HEK293T (cell line): ENCODE results near the gene MASP1.

ENCODE experiments used
- ARNT ChIP-seq: fragments of 450-650 bp; IDR thresholded peaks from 2 replicates; pipeline ENCODE4 v1.6.1; 2017; ENCODE audit warnings: mild to moderate bottlenecking
- BHLHE40 ChIP-seq: fragments of 450-650 bp; IDR thresholded peaks from 2 replicates; pipeline ENCODE4 v1.6.1; 2016; ENCODE audit warnings: mild to moderate bottlenecking, moderate library complexity, borderline replicate concordance
- CTBP1 ChIP-seq: fragments of 450-650 bp; IDR thresholded peaks from 2 replicates; pipeline ENCODE4 v1.6.1; 2016; ENCODE audit warnings: borderline replicate concordance
- ELF4 ChIP-seq: fragments of 450-650 bp; IDR thresholded peaks from 2 replicates; pipeline ENCODE4 v1.6.1; 2017; ENCODE audit warnings: antibody characterized with exemption
- FOXA1 ChIP-seq: fragments of 450-650 bp; IDR thresholded peaks from 2 replicates; pipeline ENCODE4 v1.6.1; 2016; ENCODE audit warnings: mild to moderate bottlenecking
- FOXM1 ChIP-seq: fragments of 450-650 bp; IDR thresholded peaks from 2 replicates; pipeline ENCODE4 v1.6.1; 2017; ENCODE audit warnings: mild to moderate bottlenecking, borderline replicate concordance
- HDGF ChIP-seq: fragments of 450-650 bp; IDR thresholded peaks from 2 replicates; pipeline ENCODE4 v1.6.1; 2017; ENCODE audit warnings: antibody characterized with exemption, borderline replicate concordance
- L3MBTL2 ChIP-seq: fragments of 450-650 bp; conservative IDR thresholded peaks from 2 replicates; pipeline ENCODE4 v1.6.1; 2016; ENCODE audit warnings: mild to moderate bottlenecking
- LEF1 ChIP-seq: fragments of 450-650 bp; IDR thresholded peaks from 2 replicates; pipeline ENCODE4 v1.6.1; 2017; ENCODE audit warnings: mild to moderate bottlenecking, borderline replicate concordance
- NFRKB ChIP-seq: fragments of 450-650 bp; IDR thresholded peaks from 2 replicates; pipeline ENCODE4 v1.6.1; 2016; ENCODE audit warnings: mild to moderate bottlenecking, moderate library complexity
- SP1 ChIP-seq: fragments of 450-650 bp; IDR thresholded peaks from 2 replicates; pipeline ENCODE4 v1.6.1; 2017
- SUZ12 ChIP-seq: fragments of 450-650 bp; IDR thresholded peaks from 2 replicates; pipeline ENCODE4 v1.6.1; 2016; ENCODE audit warnings: mild to moderate bottlenecking
- ZNF384 ChIP-seq: fragments of 450-650 bp; IDR thresholded peaks from 2 replicates; pipeline ENCODE4 v1.6.1; 2016
- TF ChIP-seq, protein P1 (sequence below): fragments of 450-650 bp; IDR thresholded peaks from 2 replicates; pipeline ENCODE4 v1.6.1; 2016

DNA sequence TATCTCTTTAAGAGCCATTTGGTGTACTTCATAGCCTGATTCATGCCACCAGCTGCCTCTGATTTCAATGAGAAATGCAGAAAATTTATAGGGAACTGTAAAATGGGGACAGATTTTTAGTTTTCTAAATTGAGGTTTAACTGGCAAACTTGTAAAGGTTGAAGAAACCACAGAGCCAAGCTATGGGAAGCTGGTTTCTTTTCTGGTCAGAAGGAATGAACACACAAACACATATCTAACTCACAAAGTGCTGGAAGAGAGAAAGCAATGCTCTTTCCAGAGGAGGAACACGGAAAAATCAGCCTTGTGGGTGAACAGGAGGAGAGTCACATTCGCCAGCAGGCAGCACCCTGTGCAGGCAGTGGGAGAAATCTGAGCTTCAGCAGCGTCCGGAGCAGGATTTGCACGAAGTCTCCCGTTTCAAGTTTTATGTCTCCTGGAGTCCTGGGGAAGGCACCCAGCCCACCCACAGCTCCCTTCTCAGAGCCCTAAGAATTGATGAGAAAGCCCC, 481 bp downstream of the MASP1 start:
- no peak for TF ChIP-seq SP1
- TF ChIP-seq ELF4, result no peak
- no peak for TF ChIP-seq L3MBTL2
- TF ChIP-seq ARNT, result no peak
- no peak for TF ChIP-seq FOXM1
- no peak for TF ChIP-seq ZNF384
- no peak for TF ChIP-seq BHLHE40
- TF ChIP-seq, protein P1, sequence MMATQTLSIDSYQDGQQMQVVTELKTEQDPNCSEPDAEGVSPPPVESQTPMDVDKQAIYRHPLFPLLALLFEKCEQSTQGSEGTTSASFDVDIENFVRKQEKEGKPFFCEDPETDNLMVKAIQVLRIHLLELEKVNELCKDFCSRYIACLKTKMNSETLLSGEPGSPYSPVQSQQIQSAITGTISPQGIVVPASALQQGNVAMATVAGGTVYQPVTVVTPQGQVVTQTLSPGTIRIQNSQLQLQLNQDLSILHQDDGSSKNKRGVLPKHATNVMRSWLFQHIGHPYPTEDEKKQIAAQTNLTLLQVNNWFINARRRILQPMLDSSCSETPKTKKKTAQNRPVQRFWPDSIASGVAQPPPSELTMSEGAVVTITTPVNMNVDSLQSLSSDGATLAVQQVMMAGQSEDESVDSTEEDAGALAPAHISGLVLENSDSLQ, result no peak
- no peak for TF ChIP-seq SUZ12
- no peak for TF ChIP-seq FOXA1
- no peak for TF ChIP-seq LEF1
- TF ChIP-seq NFRKB, result no peak
- no peak for TF ChIP-seq CTBP1
- no peak for TF ChIP-seq HDGF
